Right renal pelvis (tissue), 4 donors: ENCODE measurements around the gene CCL7. TPM values are rescaled to one million over a fixed set of nuclear protein-coding genes. Genes with fewer than 3 reads are reported as not detected.
"Not testable (repeated sequence)": the region's sequence is repeated elsewhere in the genome, so short reads cannot be mapped to it uniquely, and the experiment has no call there.

Experiments
- DNase-seq, 4 donors: peaks; one replicate each; pipeline ENCODE4 v3.0.0-alpha.2; 2013; ENCODE audit warnings: low read depth in 4 of 4, low spot score in 3 of 4, missing footprints in 1 of 4
- polyA plus RNA-seq, 4 donors: library from polyadenylated mRNA; unstranded; fragments of 120-200 nt; gene quantifications; one replicate each; pipeline ENCODE4 v1.2.1, GENCODE V29; 2013; ENCODE audit not compliant: insufficient read length in 4 of 4

CCL7 gene
- not detected for polyA plus RNA-seq

GRCh38 chr17:34269969-34270368 is at the start of gene CCL7:
Gene CCL7, plus strand, starts transcription at chr17:34270221. Its CDS starts 70 bp downstream, at chr17:34270291.
- no peak for DNase-seq

GRCh38 chr17:34220752-34221395 is 49.1 kb upstream of the CCL7 start:
- no peak for DNase-seq

GRCh38 chr17:34221411-34221810 is 48.6 kb upstream of the CCL7 start:
- no peak for DNase-seq

- no peak for DNase-seq
Measured at GRCh38 chr17:34222722-34223497, 47.1 kb upstream of the CCL7 start.

GRCh38 chr17:34225046-34225445 is 45.0 kb upstream of the CCL7 start:
- DNase-seq = no peak

- DNase-seq = no peak
Measured at GRCh38 chr17:34226011-34226743, 43.8 kb upstream of the CCL7 start.

GRCh38 chr17:34226744-34227034 is 43.3 kb upstream of the CCL7 start:
- no peak for DNase-seq

GRCh38 chr17:34227293-34227692 is 42.7 kb upstream of the CCL7 start:
- not testable (repeated sequence) for DNase-seq

GRCh38 chr17:34227707-34228106 is 42.3 kb upstream of the CCL7 start:
- DNase-seq = no peak

- DNase-seq = no peak
Measured at GRCh38 chr17:34228781-34229180, 41.2 kb upstream of the CCL7 start.

- DNase-seq = no peak
Measured at GRCh38 chr17:34230342-34230741, 39.7 kb upstream of the CCL7 start.

- no peak for DNase-seq
Measured at GRCh38 chr17:34234616-34235015, 35.4 kb upstream of the CCL7 start.

GRCh38 chr17:34235389-34236028 is 34.5 kb upstream of the CCL7 start:
- no peak for DNase-seq

GRCh38 chr17:34236281-34236892 is 33.6 kb upstream of the CCL7 start:
- no peak for DNase-seq

- no peak for DNase-seq
Measured at GRCh38 chr17:34237458-34237857, 32.6 kb upstream of the CCL7 start.

GRCh38 chr17:34241062-34241461 is 29.0 kb upstream of the CCL7 start:
- peak in 1 of 4 donors; percentile 21 for DNase-seq

GRCh38 chr17:34242587-34243363 is 27.2 kb upstream of the CCL7 start:
- DNase-seq = no peak

- no peak for DNase-seq
Measured at GRCh38 chr17:34243364-34244320, 26.4 kb upstream of the CCL7 start.

- no peak for DNase-seq
Measured at GRCh38 chr17:34245351-34245905, 24.6 kb upstream of the CCL7 start.
